Measurements from ENCODE around the gene EXOC4.

Gene EXOC4

GRCh38 chr7:133233142-133233541 lies 19.7 kb upstream of the EXOC4 start:
- no peaks in the 10 kb centered on the region for H3K9me3 ChIP-seq (ENCODE audit: severe bottlenecking)
- no peak overlapping the region for H3K4me3 ChIP-seq (ENCODE audit: low read depth, low read length)
- no peak overlapping the region for H3K27ac ChIP-seq
- no peak for TF ChIP-seq CTCF (IDR thresholded peaks at IDR 0.05; ENCODE audit: low read depth, low read length)
- H3K36me3 ChIP-seq, result no peaks in the 10 kb centered on the region
- H3K27me3 ChIP-seq (ENCODE audit: insufficient read depth, low read depth, severe bottlenecking), result no peaks in the 10 kb centered on the region
- no peak for DNase-seq

- TF ChIP-seq CTCF (IDR thresholded peaks at IDR 0.05; ENCODE audit: low read depth, low read length), result no peak
- H3K4me3 ChIP-seq (ENCODE audit: low read depth, low read length), result no peak overlapping the region
- no peaks in the 10 kb centered on the region for H3K36me3 ChIP-seq
- H3K27ac ChIP-seq, result no peak overlapping the region
- H3K27me3 ChIP-seq (ENCODE audit: insufficient read depth, low read depth, severe bottlenecking), result no peaks in the 10 kb centered on the region
- no peaks in the 10 kb centered on the region for H3K9me3 ChIP-seq (ENCODE audit: severe bottlenecking)
- no peak for DNase-seq
These were observed 17.7 kb upstream of the EXOC4 start for GRCh38 chr7:133234961-133235875.

- H3K27me3 ChIP-seq (ENCODE audit: insufficient read depth, low read depth, severe bottlenecking), result no peaks in the 10 kb centered on the region
- H3K9me3 ChIP-seq (ENCODE audit: severe bottlenecking), result no peaks in the 10 kb centered on the region
- no peak for DNase-seq
- no peaks in the 10 kb centered on the region for H3K36me3 ChIP-seq
- TF ChIP-seq CTCF (IDR thresholded peaks at IDR 0.05; ENCODE audit: low read depth, low read length), result no peak
- H3K4me3 ChIP-seq (ENCODE audit: low read depth, low read length), result no peak overlapping the region
- H3K27ac ChIP-seq, result no peak overlapping the region
These were observed 15.3 kb upstream of the EXOC4 start for GRCh38 chr7:133237545-133237944.

GRCh38 chr7:133240302-133240701 lies 12.6 kb upstream of the EXOC4 start:
- Histone ChIP-seq H3K36me3 (no peaks in the 10 kb centered on the region), H3K27ac (no peak overlapping the region), H3K27me3 (ENCODE audit: insufficient read depth, low read depth, severe bottlenecking) (no peaks in the 10 kb centered on the region), H3K4me3 (ENCODE audit: low read depth, low read length) (no peak overlapping the region), H3K9me3 (ENCODE audit: severe bottlenecking) (no peaks in the 10 kb centered on the region)
- DNase-seq, result no peak
- no peak for TF ChIP-seq CTCF (IDR thresholded peaks at IDR 0.05; ENCODE audit: low read depth, low read length)

- no peak for DNase-seq
- Histone ChIP-seq H3K27me3 (ENCODE audit: insufficient read depth, low read depth, severe bottlenecking) (no peaks in the 10 kb centered on the region), H3K27ac (no peak overlapping the region), H3K36me3 (no peaks in the 10 kb centered on the region), H3K9me3 (ENCODE audit: severe bottlenecking) (no peaks in the 10 kb centered on the region), H3K4me3 (ENCODE audit: low read depth, low read length) (no peak overlapping the region)
- no peak for TF ChIP-seq CTCF (IDR thresholded peaks at IDR 0.05; ENCODE audit: low read depth, low read length)
These were observed 6.3 kb upstream of the EXOC4 start for GRCh38 chr7:133246558-133246957.

Measured in WERI-Rb-1 (cell line).